ENCODE measurements around the gene LCAT.

DNA sequence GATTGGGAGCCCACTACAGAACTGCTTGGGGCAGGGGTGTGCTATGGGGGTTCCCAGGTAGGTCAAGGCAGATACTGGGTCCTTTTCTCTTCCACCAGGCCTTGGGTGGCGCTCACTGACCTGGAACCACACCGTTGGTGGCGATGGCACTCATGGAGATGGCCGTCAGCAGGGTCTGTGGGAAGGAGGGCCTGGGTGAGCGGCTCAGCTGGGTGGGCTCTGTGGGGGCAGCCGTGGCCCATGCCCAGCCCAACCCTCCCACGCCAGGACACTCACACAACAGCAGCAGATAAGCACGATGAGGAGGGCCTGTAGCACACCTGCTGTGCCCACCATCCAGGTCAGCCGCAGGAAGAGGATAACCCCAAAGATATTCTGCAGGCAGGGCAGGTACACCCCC, 13.7 kb upstream of the LCAT start:
- TF ChIP-seq EZH2phosphoT487 (IDR thresholded peaks at IDR 0.05; ENCODE audit: insufficient read depth, low read depth) (no peak), EZH2 (IDR thresholded peaks at IDR 0.05; ENCODE audit: insufficient read depth, poor library complexity, severe bottlenecking) (no peak)
